ENCODE measurements around the gene ALDH1A2.

Gene ALDH1A2

DNA sequence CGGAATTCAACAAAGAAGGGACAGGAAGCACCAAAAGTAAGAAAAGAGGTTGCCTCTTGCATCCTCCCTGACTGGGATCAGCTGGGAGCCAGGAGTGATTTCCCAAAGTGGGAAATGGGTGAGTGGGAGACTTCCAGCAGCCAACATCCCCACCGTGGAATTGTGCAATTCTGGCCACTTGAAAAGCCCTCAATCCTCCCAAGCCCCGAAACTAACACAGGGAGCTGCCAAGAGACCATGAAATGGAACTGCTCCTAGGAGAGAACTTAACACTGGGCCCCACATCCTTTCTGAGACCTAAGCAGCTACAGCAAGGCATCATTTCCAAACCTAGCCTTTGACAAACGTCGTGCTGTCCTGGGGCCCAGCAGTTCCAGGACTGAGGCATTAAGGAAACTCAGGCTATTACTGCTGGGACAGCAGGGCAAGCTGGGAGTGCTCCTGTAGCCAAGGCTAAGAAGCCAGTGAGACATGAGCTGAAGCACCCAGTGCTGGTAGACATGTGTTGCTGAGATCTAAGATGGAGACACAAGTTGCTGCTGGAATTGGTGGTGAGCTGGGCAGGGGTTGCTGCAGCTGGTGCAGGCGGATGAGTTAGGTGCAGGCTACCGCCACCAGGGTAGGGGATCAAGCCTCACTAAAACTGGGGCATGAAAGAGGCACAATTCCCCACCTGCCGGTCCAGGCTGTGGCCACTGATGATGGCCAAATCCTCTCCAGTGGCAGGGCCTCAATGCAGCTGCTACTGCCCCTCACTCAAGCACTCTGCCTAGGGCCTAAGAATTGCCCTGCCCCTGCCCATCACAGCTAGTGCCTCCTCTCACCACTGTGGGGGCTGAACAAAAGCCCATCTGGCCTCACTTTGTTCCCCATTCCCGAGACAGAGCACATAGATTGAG is 43.9 kb downstream of the ALDH1A2 start:
- H3K27ac ChIP-seq, result no peak overlapping the region
- TF ChIP-seq, protein P1, sequence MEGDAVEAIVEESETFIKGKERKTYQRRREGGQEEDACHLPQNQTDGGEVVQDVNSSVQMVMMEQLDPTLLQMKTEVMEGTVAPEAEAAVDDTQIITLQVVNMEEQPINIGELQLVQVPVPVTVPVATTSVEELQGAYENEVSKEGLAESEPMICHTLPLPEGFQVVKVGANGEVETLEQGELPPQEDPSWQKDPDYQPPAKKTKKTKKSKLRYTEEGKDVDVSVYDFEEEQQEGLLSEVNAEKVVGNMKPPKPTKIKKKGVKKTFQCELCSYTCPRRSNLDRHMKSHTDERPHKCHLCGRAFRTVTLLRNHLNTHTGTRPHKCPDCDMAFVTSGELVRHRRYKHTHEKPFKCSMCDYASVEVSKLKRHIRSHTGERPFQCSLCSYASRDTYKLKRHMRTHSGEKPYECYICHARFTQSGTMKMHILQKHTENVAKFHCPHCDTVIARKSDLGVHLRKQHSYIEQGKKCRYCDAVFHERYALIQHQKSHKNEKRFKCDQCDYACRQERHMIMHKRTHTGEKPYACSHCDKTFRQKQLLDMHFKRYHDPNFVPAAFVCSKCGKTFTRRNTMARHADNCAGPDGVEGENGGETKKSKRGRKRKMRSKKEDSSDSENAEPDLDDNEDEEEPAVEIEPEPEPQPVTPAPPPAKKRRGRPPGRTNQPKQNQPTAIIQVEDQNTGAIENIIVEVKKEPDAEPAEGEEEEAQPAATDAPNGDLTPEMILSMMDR (conservative IDR thresholded peaks at IDR 0.05), result no peak

DNA sequence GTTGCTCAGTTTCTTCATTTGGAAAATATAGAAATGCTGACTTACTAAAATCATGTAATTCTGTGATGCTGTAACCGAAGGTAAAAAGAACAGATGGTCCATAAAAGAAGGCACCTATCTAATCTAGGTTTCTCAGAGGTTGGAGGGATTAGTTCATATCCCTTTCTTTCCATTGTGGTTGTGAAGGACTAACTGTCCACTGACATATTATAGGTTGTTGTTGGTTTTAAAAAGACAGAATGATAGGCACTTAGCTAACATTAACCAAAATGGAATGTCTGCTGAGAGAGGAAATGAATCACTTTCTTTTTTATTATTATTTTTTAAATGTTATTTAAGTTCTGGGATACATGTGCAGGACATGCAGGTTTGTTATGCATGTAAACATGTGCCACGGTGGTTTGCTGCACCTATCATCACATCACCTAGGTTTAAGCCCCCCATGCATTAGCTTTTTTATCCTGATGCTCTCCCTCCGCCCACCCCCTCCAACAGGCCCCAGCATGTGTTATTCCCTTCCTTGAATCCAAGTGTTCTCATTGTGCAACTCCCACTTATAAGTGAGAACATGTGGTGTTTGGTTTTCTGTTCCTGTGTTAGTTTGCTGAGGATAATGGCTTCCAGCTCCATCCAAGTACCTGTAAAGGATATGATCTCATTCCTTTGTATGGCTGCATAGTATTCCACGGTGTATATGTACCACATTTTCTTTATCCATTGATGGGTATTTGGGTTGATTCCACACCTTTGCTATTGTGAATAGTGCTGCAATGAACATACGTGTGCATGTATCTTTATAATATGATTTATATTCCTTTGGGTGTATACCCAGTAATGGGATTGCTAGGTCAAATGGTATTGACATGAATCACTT is 45.8 kb downstream of the ALDH1A2 start:
- TF ChIP-seq, protein P1 (conservative IDR thresholded peaks at IDR 0.05), result no peak
- H3K27ac ChIP-seq, result no peak overlapping the region

DNA sequence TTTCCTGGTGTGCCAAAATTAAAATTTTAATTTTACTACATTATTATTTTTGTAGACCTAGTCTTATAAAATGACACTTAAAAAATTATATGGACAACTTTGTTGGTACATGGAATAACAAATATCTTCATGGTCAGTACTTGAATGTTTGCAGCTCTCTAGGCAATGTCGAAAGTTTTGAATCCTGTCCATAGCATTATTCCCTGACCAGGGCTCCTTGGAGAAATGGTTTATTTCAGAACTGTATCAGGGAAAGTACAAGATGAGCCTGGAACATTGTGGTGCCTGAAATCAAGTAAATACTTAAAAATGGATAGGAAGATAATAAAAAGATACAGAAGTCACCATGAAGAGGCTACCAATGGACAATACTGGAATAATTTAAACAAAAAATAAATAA is 47.6 kb downstream of the ALDH1A2 start:
- no peak overlapping the region for H3K27ac ChIP-seq
- TF ChIP-seq, protein P1 (conservative IDR thresholded peaks at IDR 0.05), result no peak

DNA sequence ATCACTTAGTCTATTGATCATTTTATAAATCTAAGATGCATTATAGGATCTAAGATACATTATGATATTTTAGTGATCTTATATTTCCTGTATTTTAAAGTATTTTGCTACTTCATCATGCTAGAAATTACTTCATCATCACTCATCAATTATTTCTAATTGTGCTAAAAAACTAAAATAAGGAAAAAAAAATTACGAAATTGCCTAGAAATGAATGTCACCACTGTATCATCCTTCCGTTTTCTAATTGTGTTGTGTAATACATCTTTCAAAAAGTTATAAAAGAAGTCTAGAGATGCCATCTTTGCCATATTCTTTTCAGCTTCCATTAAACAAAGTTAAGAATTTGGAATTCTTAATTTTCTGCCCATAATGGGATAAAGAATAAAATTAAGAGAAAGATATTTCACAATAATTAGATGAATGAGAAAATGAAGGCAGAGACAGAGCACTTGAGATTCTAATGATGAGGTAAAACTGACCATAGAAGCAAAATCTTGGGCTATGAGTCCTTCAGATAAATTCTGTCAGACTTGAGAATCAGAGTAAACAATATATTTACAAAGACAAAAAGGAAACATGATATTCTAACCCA is 48.8 kb downstream of the ALDH1A2 start:
- H3K27ac ChIP-seq, result no peak overlapping the region
- TF ChIP-seq, protein P1 (conservative IDR thresholded peaks at IDR 0.05), result no peak

DNA sequence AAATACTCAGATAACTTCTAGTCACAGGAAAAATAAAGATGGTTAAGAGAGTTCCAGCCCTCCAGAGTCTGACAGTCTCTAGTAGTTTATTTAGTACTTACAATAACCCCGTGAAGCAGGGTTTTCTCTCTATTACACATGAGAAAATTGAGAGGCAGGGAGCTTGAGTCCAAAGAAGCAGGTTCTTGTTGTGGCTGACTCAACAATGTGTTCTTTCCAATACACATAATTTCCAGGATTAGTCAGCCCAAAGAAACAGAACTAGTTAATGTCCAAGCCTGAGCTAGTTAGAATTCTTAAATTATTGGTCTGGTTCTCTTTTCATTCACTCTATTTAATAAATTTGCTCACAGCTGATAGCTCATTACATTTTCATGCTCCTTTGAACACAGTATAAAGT is 49.9 kb downstream of the ALDH1A2 start:
- TF ChIP-seq, protein P1 (conservative IDR thresholded peaks at IDR 0.05), result no peak
- no peak overlapping the region for H3K27ac ChIP-seq

DNA sequence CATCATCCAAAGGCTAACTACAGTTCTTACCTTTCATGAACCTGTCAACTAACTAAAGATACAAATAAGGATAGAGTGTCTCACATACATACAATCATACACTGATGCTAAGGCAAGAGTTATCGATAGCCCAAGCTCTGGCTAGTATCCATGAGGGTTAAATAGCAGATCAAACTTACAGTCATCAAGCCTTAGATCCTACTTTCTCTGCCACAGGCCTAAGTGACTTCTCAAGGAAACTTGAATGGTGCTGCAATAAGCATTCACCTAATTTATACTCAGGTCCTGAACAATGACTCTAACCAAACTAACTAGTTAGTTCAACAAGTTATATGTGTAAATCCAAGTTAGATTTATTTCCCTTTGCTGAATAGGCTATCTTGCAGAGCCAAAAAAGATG is 51.0 kb downstream of the ALDH1A2 start:
- H3K27ac ChIP-seq, result no peak overlapping the region
- TF ChIP-seq, protein P1 (conservative IDR thresholded peaks at IDR 0.05), result no peak

DNA sequence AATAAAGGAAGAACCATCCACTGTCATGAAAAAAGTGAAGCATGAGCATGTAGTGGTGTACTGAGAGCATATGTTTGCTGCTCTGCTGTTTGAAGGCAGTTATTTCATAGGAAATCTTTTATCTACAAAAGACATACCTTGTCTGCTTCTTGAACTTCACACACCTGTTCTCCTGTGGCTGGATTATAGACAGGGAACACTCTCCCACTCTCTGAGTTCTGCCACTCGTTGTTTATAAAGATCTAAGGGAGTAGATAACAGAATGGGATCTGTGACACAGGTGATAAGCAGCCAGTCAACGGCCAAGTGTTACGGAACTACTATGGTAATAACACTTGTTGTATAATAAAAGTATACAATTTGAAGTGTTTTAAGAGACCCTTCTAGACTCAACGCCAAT is 51.5 kb downstream of the ALDH1A2 start:
- no peak overlapping the region for H3K27ac ChIP-seq
- TF ChIP-seq, protein P1 (conservative IDR thresholded peaks at IDR 0.05), result no peak

Data from VCaP (cell line).